RKO (cell line): ENCODE results near the gene TIRAP.

Source experiments
- DNase-seq: peaks from one replicate; pipeline ENCODE4 v3.0.0-alpha.2; 2016; ENCODE audit warnings: low spot score

The TIRAP gene

DNA sequence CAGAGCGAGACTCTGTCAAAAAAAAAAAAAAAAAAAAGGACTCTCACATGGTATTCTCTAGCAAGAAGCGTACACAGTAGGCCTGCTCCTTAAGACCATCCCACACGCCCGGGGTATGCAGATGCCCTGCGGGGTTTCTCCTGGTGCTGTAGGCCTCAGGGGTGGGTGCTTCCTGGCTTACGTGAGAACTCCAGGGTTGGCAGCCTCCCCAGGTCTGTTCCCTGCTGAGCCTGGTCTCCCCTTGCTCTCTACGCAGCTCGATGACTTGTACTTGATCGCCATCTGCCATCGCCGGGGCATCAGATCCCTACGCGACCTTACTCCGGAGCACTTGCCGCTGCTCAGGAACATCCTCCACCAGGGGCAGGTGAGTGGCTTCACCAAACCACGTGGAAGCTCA lies 60.2 kb downstream of the TIRAP start:
- no peak for DNase-seq
